Skeletal muscle satellite cell (primary cell): ENCODE results near the gene METTL16.
"Not testable (repeated sequence)": the region's sequence is repeated elsewhere in the genome, so short reads cannot be mapped to it uniquely, and the experiment has no call there.

Source experiments
- H3K27me3 ChIP-seq: 2 replicates; pipeline ENCODE4 v1.7.0; 2013; ENCODE audit warnings: low read length; ENCODE audit not compliant: control insufficient read depth, insufficient read depth
- H3K36me3 ChIP-seq: 2 replicates; pipeline ENCODE4 v1.7.0; 2013; ENCODE audit warnings: mild to moderate bottlenecking, control low read depth, low read length; ENCODE audit not compliant: insufficient read depth
- H3K4me1 ChIP-seq: 2 replicates; pipeline ENCODE4 v1.7.0; 2013; ENCODE audit warnings: low read length; ENCODE audit not compliant: control insufficient read depth, insufficient read depth
- H3K4me2 ChIP-seq: 2 replicates; pipeline ENCODE4 v1.7.0; 2013; ENCODE audit warnings: mild to moderate bottlenecking, low read length
- H3K4me3 ChIP-seq: 2 replicates; pipeline ENCODE4 v1.7.0; 2013; ENCODE audit warnings: low read length
- H3K9ac ChIP-seq: 2 replicates; pipeline ENCODE4 v1.7.0; 2013; ENCODE audit warnings: mild to moderate bottlenecking, low read depth, low read length, moderate library complexity
- H3K9me3 ChIP-seq: replicated peaks from 2 replicates; pipeline ENCODE4 v1.7.0; 2013; ENCODE audit warnings: mild to moderate bottlenecking, control low read depth, low read length

Gene METTL16

GRCh38 chr17:2500446-2500845 is 11.2 kb downstream of the METTL16 start:
- Histone ChIP-seq H3K4me2 (no peak overlapping the region), H3K9ac (no peak overlapping the region), H3K9me3 (no peaks in the 10 kb centered on the region), H3K4me1 (no peaks in the 10 kb centered on the region), H3K4me3 (no peak overlapping the region), H3K27me3 (no peaks in the 10 kb centered on the region), H3K36me3 (peaks cover 3% of the 10 kb centered on the region)

DNA sequence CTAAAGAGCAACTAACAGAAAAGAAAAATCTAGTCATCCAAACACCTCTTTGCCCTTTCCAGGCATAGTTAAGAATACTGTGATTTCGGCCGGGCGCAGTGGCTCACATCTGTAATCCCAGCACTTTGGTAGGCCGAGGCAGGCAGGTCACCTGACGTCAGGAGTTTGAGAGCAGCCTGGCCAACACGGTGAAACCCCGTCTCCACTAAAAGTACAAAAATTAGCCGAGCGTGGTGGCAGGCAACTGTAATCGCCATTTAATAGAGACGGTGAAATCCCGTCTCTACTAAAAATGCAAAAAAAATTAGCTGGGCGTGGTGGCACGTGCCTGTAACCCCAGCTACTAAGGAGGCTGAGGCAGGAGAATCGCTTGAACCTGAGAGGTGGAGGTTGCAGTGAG is 22.4 kb downstream of the METTL16 start:
- H3K9ac ChIP-seq, H3K27me3 ChIP-seq: not testable (repeated sequence)

GRCh38 chr17:2487306-2487705 is 24.4 kb downstream of the METTL16 start:
- Histone ChIP-seq H3K36me3 (no peaks in the 10 kb centered on the region), H3K9ac (no peak overlapping the region), H3K27me3 (no peaks in the 10 kb centered on the region), H3K9me3 (no peaks in the 10 kb centered on the region), H3K4me1 (peaks cover 8% of the 10 kb centered on the region), H3K4me2 (no peak overlapping the region), H3K4me3 (no peak overlapping the region)

More for the DNA sequence above, 22.4 kb downstream of the METTL16 start:
- H3K4me2 ChIP-seq, H3K36me3 ChIP-seq, H3K9me3 ChIP-seq, H3K4me3 ChIP-seq: not testable (repeated sequence)
- H3K4me1 ChIP-seq, result peaks cover 11% of the 10 kb centered on the region

DNA sequence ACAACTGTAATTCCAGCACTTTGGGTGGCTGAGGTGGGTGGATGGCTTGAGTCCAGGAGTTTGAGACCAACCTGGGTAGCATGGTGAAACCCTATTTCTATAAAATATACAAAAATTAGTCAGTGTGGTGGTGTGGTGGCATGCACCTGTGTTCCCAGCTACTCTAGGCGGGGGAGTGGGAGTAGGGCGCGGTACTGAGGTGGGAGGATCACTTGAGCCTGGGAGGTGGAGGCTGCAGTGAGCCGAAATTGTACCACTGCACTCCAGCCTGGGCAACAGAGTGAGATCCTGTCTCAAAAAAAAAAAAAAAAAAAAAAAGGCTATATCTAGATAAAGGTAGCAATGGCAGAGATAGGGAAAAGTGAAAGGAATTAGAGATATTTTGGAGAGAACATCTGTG is 25.0 kb downstream of the METTL16 start:
- H3K9ac ChIP-seq, H3K4me2 ChIP-seq, H3K4me3 ChIP-seq, H3K9me3 ChIP-seq, H3K36me3 ChIP-seq, H3K4me1 ChIP-seq, H3K27me3 ChIP-seq: not testable (repeated sequence)

- no peak overlapping the region for H3K9ac ChIP-seq
- no peak overlapping the region for H3K4me2 ChIP-seq
- H3K27me3 ChIP-seq, result no peaks in the 10 kb centered on the region
- no peaks in the 10 kb centered on the region for H3K9me3 ChIP-seq
- H3K36me3 ChIP-seq, result no peaks in the 10 kb centered on the region
- H3K4me3 ChIP-seq, result no peak overlapping the region
- peaks cover 3% of the 10 kb centered on the region for H3K4me1 ChIP-seq
Measured at GRCh38 chr17:2485970-2486369, 25.7 kb downstream of the METTL16 start.

- no peaks in the 10 kb centered on the region for H3K36me3 ChIP-seq
- H3K9me3 ChIP-seq, result no peaks in the 10 kb centered on the region
- no peaks in the 10 kb centered on the region for H3K4me1 ChIP-seq
- no peaks in the 10 kb centered on the region for H3K27me3 ChIP-seq
- H3K9ac ChIP-seq, result no peak overlapping the region
- H3K4me2 ChIP-seq, result no peak overlapping the region
- no peak overlapping the region for H3K4me3 ChIP-seq
Measured at GRCh38 chr17:2485543-2485942, 26.1 kb downstream of the METTL16 start.

- Histone ChIP-seq H3K4me2 (no peak overlapping the region), H3K27me3 (no peaks in the 10 kb centered on the region), H3K4me1 (no peaks in the 10 kb centered on the region), H3K36me3 (no peaks in the 10 kb centered on the region), H3K9ac (no peak overlapping the region), H3K4me3 (no peak overlapping the region), H3K9me3 (no peaks in the 10 kb centered on the region)
Measured at GRCh38 chr17:2484876-2485275, 26.8 kb downstream of the METTL16 start.

GRCh38 chr17:2483084-2483483 is 28.6 kb downstream of the METTL16 start:
- Histone ChIP-seq H3K9me3 (no peaks in the 10 kb centered on the region), H3K9ac (no peak overlapping the region), H3K36me3 (no peaks in the 10 kb centered on the region), H3K4me1 (no peaks in the 10 kb centered on the region), H3K4me2 (no peak overlapping the region), H3K4me3 (no peak overlapping the region), H3K27me3 (no peaks in the 10 kb centered on the region)

DNA sequence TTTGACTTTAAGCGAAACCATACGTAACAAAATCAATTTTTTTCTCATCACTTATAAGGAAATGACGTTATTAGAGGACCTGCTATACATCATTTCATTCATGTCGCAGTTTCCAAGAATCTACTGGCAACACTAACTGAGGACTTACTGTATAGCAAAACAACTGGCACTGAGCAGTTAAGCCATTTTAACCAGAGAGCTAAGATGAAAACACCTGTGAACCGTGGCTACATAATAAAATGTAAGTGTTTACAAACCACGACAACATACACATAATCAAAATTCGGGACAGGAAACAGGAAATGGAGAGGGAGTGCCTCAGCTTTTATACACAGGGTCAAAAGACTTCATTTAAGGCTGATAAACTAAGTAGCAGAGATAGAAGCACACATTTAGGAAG is 29.5 kb downstream of the METTL16 start:
- H3K4me2 ChIP-seq, result no peak overlapping the region
- H3K27me3 ChIP-seq, result no peaks in the 10 kb centered on the region
- H3K9ac ChIP-seq, result no peak overlapping the region
- no peaks in the 10 kb centered on the region for H3K36me3 ChIP-seq
- H3K9me3 ChIP-seq, result no peaks in the 10 kb centered on the region
- no peak overlapping the region for H3K4me3 ChIP-seq
- no peaks in the 10 kb centered on the region for H3K4me1 ChIP-seq

- Histone ChIP-seq H3K4me3 (no peak overlapping the region), H3K4me1 (no peaks in the 10 kb centered on the region), H3K36me3 (no peaks in the 10 kb centered on the region), H3K4me2 (no peak overlapping the region), H3K9ac (no peak overlapping the region), H3K9me3 (no peaks in the 10 kb centered on the region), H3K27me3 (no peaks in the 10 kb centered on the region)
Measured at GRCh38 chr17:2481760-2482159, 29.9 kb downstream of the METTL16 start.

GRCh38 chr17:2478458-2478857 is 33.2 kb downstream of the METTL16 start:
- H3K4me1 ChIP-seq, result no peaks in the 10 kb centered on the region
- no peak overlapping the region for H3K9ac ChIP-seq
- no peaks in the 10 kb centered on the region for H3K27me3 ChIP-seq
- H3K9me3 ChIP-seq, result no peaks in the 10 kb centered on the region
- H3K36me3 ChIP-seq, result peaks cover 21% of the 10 kb centered on the region
- H3K4me3 ChIP-seq, result no peak overlapping the region
- no peak overlapping the region for H3K4me2 ChIP-seq

GRCh38 chr17:2475056-2475455 is 36.6 kb downstream of the METTL16 start:
- H3K9ac ChIP-seq, result no peak overlapping the region
- peaks cover 30% of the 10 kb centered on the region for H3K36me3 ChIP-seq
- H3K9me3 ChIP-seq, result no peaks in the 10 kb centered on the region
- no peak overlapping the region for H3K4me2 ChIP-seq
- H3K4me1 ChIP-seq, result no peaks in the 10 kb centered on the region
- no peak overlapping the region for H3K4me3 ChIP-seq
- H3K27me3 ChIP-seq, result no peaks in the 10 kb centered on the region
